A549 (cell line): ENCODE measurements around the gene IRF1.
"Not testable (repeated sequence)": the region's sequence is repeated elsewhere in the genome, so short reads cannot be mapped to it uniquely, and the experiment has no call there.

Experiments
- CHD2 ChIP-seq: fragments of 150-350 bp; IDR thresholded peaks from 2 replicates; pipeline ENCODE4 v1.6.1; 2014; ENCODE audit warnings: low read length; ENCODE audit not compliant: partially characterized antibody
- CTCF ChIP-seq: fragments of >200 bp; sonication (Bioruptor Twin); formaldehyde crosslinking; IDR thresholded peaks from 3 replicates; pipeline ENCODE4 v1.5.1; 2016
- EP300 ChIP-seq, 2 experiments: fragments of >200 bp; sonication (Bioruptor Twin); formaldehyde crosslinking; IDR thresholded peaks; 2 replicates in 1 of 2; 3 replicates in 1 of 2; pipeline ENCODE4 v1.6.1; 2016 to 2017
- MAX ChIP-seq: IDR thresholded peaks from 2 replicates; pipeline ENCODE4 v1.6.1; 2012
- MYC ChIP-seq: IDR thresholded peaks from 2 replicates; pipeline ENCODE4 v1.6.1; 2012; ENCODE audit warnings: mild to moderate bottlenecking, inconsistent platforms, low read length, improper control_type of control experiment, borderline replicate concordance
- POLR2A ChIP-seq: IDR thresholded peaks from 2 replicates; pipeline ENCODE4 v1.6.1; 2012; ENCODE audit warnings: mild to moderate bottlenecking, low read length
- POLR2AphosphoS2 ChIP-seq: conservative IDR thresholded peaks from 2 replicates; pipeline ENCODE4 v1.6.1; 2012; ENCODE audit warnings: low read length, improper control_type of control experiment, inconsistent platforms
- RARB ChIP-seq: fragments of 250-450 bp; sonication (Bioruptor Pico); IDR thresholded peaks from 2 replicates; pipeline ENCODE4 v1.8.0; 2021; ENCODE audit warnings: mild to moderate bottlenecking, moderate library complexity
- RFX5 ChIP-seq: fragments of 450-650 bp; IDR thresholded peaks from 2 replicates; pipeline ENCODE4 v1.7.1; 2014; ENCODE audit warnings: antibody characterized with exemption, mild to moderate bottlenecking, moderate library complexity
- ZC3H11A ChIP-seq: fragments of 450-650 bp; IDR thresholded peaks from 2 replicates; pipeline ENCODE4 v1.6.1; 2014; ENCODE audit warnings: antibody characterized with exemption, mild to moderate bottlenecking

GRCh38 chr5:132484876-132485640 lies 5.5 kb downstream of the IRF1 start:
- not testable (repeated sequence) for TF ChIP-seq CTCF; EP300 (IDR thresholded peaks at IDR 0.05); RARB (CRISPR knock-in tag); MAX; POLR2A; RFX5; POLR2AphosphoS2; MYC; ZC3H11A; CHD2
